Heart left ventricle (tissue), 16 donors: ENCODE measurements around the gene VRK1. TPM values are rescaled to one million over a fixed set of nuclear protein-coding genes. Genes with fewer than 3 reads are reported as not detected.

ENCODE experiments used
- ATAC-seq, 4 donors: fragments of 200-7000 bp; cut with Tn5 transposase; one replicate each; pipeline ENCODE4 v1.9.1; 2020 to 2022; ENCODE audit warnings: moderate library complexity in 4 of 4, mild to moderate bottlenecking in 3 of 4, moderate number of reproducible peaks in 1 of 4
- DNase-seq, 5 donors: peaks; one replicate each; pipeline ENCODE4 v3.0.0-alpha.2; 2020
- H3K27ac ChIP-seq, 12 donors: fragments of 200-600 bp; sonication (generic) in 4 of 12; one replicate each; pipeline versions ENCODE4 v1.5.0 to v1.8.0; 2016 to 2022; ENCODE audit warnings: mild to moderate bottlenecking in 2 of 12
- H3K27me3 ChIP-seq, 9 donors: fragments of 200-600 bp; sonication (generic) in 2 of 9; one replicate each; pipeline versions ENCODE4 v1.5.1 to v1.8.0; 2016 to 2022; ENCODE audit warnings: mild to moderate bottlenecking in 3 of 9
- H3K36me3 ChIP-seq, 9 donors: fragments of 200-600 bp; sonication (generic) in 2 of 9; one replicate each; pipeline versions ENCODE4 v1.5.0 to v1.8.0; 2018 to 2022; ENCODE audit warnings: mild to moderate bottlenecking in 2 of 9
- H3K4me1 ChIP-seq, 12 donors: fragments of 200-600 bp; sonication (generic) in 4 of 12; one replicate each; pipeline versions ENCODE4 v1.5.0 to v1.8.0; 2016 to 2022; ENCODE audit warnings: mild to moderate bottlenecking in 3 of 12
- H3K4me3 ChIP-seq, 12 donors: fragments of 200-600 bp; sonication (generic) in 4 of 12; one replicate each; pipeline versions ENCODE4 v1.5.0 to v1.8.0; 2017 to 2022; ENCODE audit warnings: mild to moderate bottlenecking in 9 of 12, moderate library complexity in 4 of 12
- H3K9me3 ChIP-seq, 12 donors: fragments of 200-600 bp; sonication (generic) in 4 of 12; one replicate each; pipeline versions ENCODE4 v1.5.0 to v1.8.0; 2016 to 2022; ENCODE audit warnings: mild to moderate bottlenecking in 1 of 12
- CTCF ChIP-seq, 12 donors: fragments of 200-600 bp; sonication (generic) in 4 of 12; IDR thresholded peaks; one replicate each; pipeline versions ENCODE4 v1.5.0 to v1.8.0; 2018 to 2022; ENCODE audit warnings: antibody characterized with exemption in 12 of 12, mild to moderate bottlenecking in 5 of 12
- POLR2A ChIP-seq, 2 donors: fragments of 450-650 bp; IDR thresholded peaks; one replicate each; pipeline ENCODE4 v1.6.1; 2017; ENCODE audit warnings: antibody characterized with exemption in 2 of 2, mild to moderate bottlenecking in 2 of 2, moderate library complexity in 2 of 2
- WGBS, 4 donors: extraction: QIAGEN DNeasy Blood & Tissue Kit in 2 of 4; methylation state at CpG; one replicate each; pipeline versions ENCODE4 v1.1.5 to v1.1.7; 2013 to 2018; 5-methylcytosine and 5-hydroxymethylcytosine counted together
- intact Hi-C, 10 donors: fragments of 100-400 bp; cut with DNase I; formaldehyde crosslinking; loops; one replicate each; pipeline versions ENCODE4 v1.11.1 to v1.14.2; 2022
- polyA plus RNA-seq, 2 donors: library from polyadenylated mRNA; stranded (reverse); fragments of 200-250 nt; gene quantifications; one replicate each; pipeline ENCODE4 v1.2.3, GENCODE V29; 2013
- total RNA-seq, 9 donors: library from RNA; depleted of rRNA in 2 of 9; stranded (reverse); fragments of >200 nt in 2 of 9; fragmentation: NEBNext Ultra II Directional in 3 of 9; extraction: Animal tissue kit (Norgen Biotek cat#: 25700) in 3 of 9; gene quantifications; one replicate each; pipeline versions ENCODE4 v1.1.0 to v1.2.4, GENCODE V29; 2016 to 2023
- donor health status: ischemic (EF 13 %, LVEDD 7.1; RV severe dilation, severe dysfunction).
- donor health status: healthy with polysubstance abuse.
- donor health status: DM: no; HTN: yes; CAD: no.
- donor health status: DM: no; HTN: no; CAD: no.
- donor health status: ischemic (EF 25% LVEDD 6.9; RV normal size, moderate dysfunction).
- donor health status: ischemic (EF 25% LVEDD 5.7; RV mildly dilated, moderate dysfunction).
- donor health status: healthy.
- donor health status: DM: yes; HTN: yes; CAD: no.
- donor health status: ischemic (EF 35%, LVEDD 5.7; RV mildly dilated, moderate dysfunction).
- donor health status: nonischemic (EF 11% LVEDD 7.7; RV severe dilation, severe dysfunction).
- donor health status: DM: yes; HTN: yes; CAD: no.
- donor health status: PGD.
- donor health status: ischemic (EF 29% LVEDD 5.4; RV normal size, mild dysfunction).
- donor health status: nonischemic (EF 23%, LVEDD 6.1; RV moderate dilation, normal function).

The VRK1 gene
- total and polyA plus RNA-seq, 11 donors, result 3.6 to 10.4 (median 7.1) TPM

DNA sequence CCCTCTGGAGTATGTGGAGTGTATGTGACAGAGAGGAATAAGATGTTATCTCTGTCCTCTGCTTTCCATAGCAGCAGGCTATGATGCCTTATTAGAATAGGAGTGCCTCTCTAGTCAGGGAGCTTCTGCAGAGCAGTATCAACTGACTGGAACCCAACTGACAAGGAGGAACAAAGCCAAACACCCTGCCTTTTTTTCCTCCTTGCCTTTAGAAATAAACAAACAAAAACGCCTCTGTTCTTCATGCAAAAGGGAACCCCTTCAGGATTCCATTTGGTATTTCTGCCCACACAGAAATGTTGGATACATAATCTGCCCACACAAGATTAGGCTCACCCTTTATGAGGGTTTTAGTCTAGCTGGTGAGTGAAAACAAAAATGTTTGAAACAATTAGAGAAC, 50.3 kb downstream of the VRK1 start:
- Histone ChIP-seq H3K9me3 (no peaks in the 10 kb centered on the region), H3K4me3 (no peak overlapping the region), H3K27ac (no peak overlapping the region), H3K36me3 (peaks cover 0 to 22% (median 11%) of the 10 kb centered on the region in 9 donors), H3K4me1 (no peaks in the 10 kb centered on the region), H3K27me3 (no peaks in the 10 kb centered on the region)
- intact Hi-C loops, result loop anchor here in 1 of 10 donors (5.0 kb wide), 1 partner anchor 270 kb away; no protein-coding TSS in a partner anchor
- ATAC-seq, result no peak
- TF ChIP-seq CTCF (IDR thresholded peaks at IDR 0.05) (no peak), POLR2A (IDR thresholded peaks at IDR 0.05) (no peak)
- 76 to 82% (median 79%) methylated on average over 1 of the region's 1 CpG for WGBS, 4 donors
- no peak for DNase-seq

DNA sequence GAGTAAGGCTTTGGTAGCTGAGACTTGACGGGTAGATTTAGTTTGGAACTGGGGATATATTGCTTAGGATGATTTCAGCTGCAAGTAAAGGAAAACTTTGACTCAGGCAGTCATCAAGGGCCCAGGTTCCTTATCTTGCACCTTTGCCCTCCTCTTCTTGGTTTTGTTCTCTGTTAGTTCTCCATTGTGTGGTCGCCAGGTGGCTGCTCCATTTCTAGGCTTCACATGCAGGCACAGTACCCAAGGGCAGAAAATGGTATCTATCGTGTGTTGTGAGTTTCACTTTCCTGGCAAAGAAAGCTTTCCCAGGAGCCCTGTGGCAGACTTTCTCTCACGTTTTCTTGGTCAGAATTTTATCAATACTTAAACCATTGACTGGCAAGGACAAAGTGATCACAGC, 50.8 kb downstream of the VRK1 start:
- intact Hi-C loops, result loop anchor here in 1 of 10 donors (5.0 kb wide), 1 partner anchor 271 kb away; no protein-coding TSS in a partner anchor
- Histone ChIP-seq H3K4me1 (no peaks in the 10 kb centered on the region), H3K9me3 (no peaks in the 10 kb centered on the region), H3K27ac (no peak overlapping the region), H3K36me3 (peaks cover 0 to 22% (median 11%) of the 10 kb centered on the region in 9 donors), H3K4me3 (no peak overlapping the region), H3K27me3 (no peaks in the 10 kb centered on the region)
- ATAC-seq, result no peak
- 91 to 98% (median 95%) methylated on average over 4 of the region's 4 CpGs for WGBS, 4 donors
- DNase-seq, result no peak
- TF ChIP-seq POLR2A (IDR thresholded peaks at IDR 0.05) (no peak), CTCF (IDR thresholded peaks at IDR 0.05) (no peak)

- no peak overlapping the region for H3K4me3 ChIP-seq
- ATAC-seq, result no peak
- no peak for TF ChIP-seq CTCF (IDR thresholded peaks at IDR 0.05)
- no peaks in the 10 kb centered on the region for H3K27me3 ChIP-seq
- peaks cover 0 to 22% (median 11%) of the 10 kb centered on the region in 9 donors for H3K36me3 ChIP-seq
- no peak for DNase-seq
- intact Hi-C loops, result loop anchor here in 1 of 10 donors (5.0 kb wide), 1 partner anchor 272 kb away; no protein-coding TSS in a partner anchor
- H3K27ac ChIP-seq, result no peak overlapping the region
- no peaks in the 10 kb centered on the region for H3K4me1 ChIP-seq
- H3K9me3 ChIP-seq, result no peaks in the 10 kb centered on the region
These were observed 52.6 kb downstream of the VRK1 start for GRCh38 chr14:96849733-96850132.

DNA sequence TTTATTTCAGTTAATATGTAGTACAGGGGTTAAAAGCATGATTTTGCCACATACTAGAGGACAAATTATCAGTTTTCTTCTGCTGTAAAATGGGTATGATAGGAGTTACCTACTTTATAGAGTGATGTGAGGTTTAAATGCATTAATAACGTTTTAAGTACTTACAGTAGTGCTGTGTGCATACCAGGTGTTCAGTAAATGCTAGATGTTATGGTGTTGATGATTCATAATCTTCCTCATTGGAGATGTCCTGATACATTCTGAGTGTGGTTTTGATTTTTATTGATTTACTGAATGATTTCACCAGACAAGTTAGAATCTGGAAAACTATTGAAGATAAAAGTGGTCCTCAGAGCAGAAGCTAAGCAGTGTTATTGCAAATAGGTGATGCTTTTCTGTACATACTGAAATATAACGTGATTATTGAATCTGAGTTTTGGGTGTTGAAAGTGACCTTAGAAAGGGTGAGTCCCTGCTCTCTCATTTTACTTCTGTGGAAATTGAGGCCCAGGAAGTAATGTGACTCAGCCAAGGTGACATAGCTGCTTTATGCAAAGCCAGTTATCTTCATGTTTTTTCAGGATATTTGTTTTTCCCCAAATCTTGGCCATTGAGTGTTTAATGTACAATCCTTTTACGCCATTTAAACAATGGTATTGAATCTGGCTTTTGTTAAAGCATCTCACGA, 54.7 kb downstream of the VRK1 start:
- Histone ChIP-seq H3K4me1 (no peaks in the 10 kb centered on the region), H3K27me3 (no peaks in the 10 kb centered on the region), H3K27ac (no peak overlapping the region), H3K36me3 (peaks cover 0 to 27% (median 11%) of the 10 kb centered on the region in 9 donors), H3K4me3 (no peak overlapping the region), H3K9me3 (no peaks in the 10 kb centered on the region)
- TF ChIP-seq CTCF (IDR thresholded peaks at IDR 0.05) (no peak), POLR2A (IDR thresholded peaks at IDR 0.05) (no peak)
- WGBS, 4 donors, result 89 to 95% (median 91%) methylated on average over 4 of the region's 4 CpGs
- intact Hi-C loops, result no loop called here
- DNase-seq, result no peak
- ATAC-seq, result no peak
